Amygdala (tissue), 56 donors: ENCODE data around the gene DPYSL3.

Experiments used
- DNase-seq, 56 donors: peaks; one replicate each; lab custom pipeline; 2025; lab: John Stamatoyannopoulos, UW

The DPYSL3 gene

GRCh38 chr5:147509710-147510651 lies at the start of gene DPYSL3:
Gene DPYSL3 (minus strand): TSS chr5:147510068. CDS start chr5:147509858, 210 bp downstream.
- peak in 48 of 56 donors; percentile 6 to 75 (median 36) for DNase-seq

- DNase-seq, result peak in 13 of 56 donors; percentile 1 to 63 (median 7)
Observed at GRCh38 chr5:147558826-147559225, 49.0 kb upstream of the DPYSL3 start.

GRCh38 chr5:147557876-147558745 lies 48.2 kb upstream of the DPYSL3 start:
- DNase-seq, result no peak

- DNase-seq, result no peak
Observed at GRCh38 chr5:147555176-147555575, 45.3 kb upstream of the DPYSL3 start.

DNA sequence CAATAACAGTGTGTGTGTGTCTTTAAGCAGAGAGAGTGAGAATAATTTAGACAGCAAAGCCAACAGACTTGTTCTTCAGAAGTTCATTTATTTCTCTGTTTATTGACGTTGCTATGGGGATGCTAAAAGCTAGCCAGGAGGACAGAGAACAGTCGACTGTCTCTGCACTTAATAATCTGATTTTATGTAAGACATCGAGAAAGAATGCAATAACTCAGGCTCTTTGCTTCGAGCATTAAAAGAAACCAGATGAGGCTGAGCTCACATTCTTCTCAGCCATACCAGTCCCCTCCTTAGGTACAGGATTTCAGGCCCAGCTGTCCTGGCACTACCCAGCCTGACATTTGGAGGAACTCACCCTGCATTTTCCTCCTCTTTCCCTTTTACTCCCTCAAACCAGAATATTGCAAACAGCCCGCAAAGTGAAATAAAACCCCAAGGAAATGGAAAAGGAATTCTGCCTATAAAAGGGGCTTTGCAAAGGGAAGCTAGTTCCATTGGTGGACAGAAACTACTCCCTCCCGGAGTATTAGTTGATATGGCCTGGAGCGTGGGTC lies 44.5 kb upstream of the DPYSL3 start:
- peak in 1 of 56 donors; percentile 4 for DNase-seq

- DNase-seq, result peak in 2 of 56 donors; percentile 3 to 18
Observed at GRCh38 chr5:147553817-147554216, 43.9 kb upstream of the DPYSL3 start.

GRCh38 chr5:147552897-147553296 lies 43.0 kb upstream of the DPYSL3 start:
- no peak for DNase-seq

DNA sequence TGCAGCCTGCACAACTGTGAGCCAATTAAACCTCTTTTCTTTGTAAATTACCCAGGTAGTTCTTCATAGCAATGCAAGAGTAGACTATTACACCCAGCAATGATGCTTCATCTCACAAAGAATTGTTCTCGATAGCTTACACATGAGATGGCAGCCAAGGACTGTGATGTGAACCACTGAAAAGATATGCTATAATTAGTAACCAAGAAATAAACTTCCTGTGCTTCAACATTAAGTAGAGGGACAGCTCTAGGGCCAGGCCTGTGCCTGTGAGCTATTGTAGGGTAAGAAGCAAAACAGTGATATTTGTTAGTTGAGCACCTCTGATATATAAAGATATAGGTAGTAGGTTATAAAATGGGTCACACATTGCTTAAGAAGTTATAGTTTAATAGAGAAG lies 41.8 kb upstream of the DPYSL3 start:
- no peak for DNase-seq

DNA sequence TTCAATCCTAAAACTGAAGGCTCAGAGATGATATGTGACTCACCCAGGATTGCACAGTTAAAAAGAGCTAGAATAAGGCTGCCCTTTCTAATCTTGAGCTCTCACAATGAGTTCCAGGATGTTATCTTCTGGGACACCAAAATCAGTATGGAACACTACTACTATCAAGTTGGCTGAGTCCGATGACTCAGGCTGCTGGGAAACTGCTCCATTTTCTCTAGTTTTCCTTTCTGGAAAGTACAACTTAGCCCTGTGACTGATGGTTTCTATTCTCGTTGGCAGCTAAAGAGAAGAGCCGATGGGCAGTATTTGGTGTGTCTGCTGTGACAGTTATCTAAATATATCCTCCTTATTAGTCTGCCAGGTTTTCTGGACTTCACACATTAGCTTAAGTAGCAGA lies 37.9 kb upstream of the DPYSL3 start:
- peak in 1 of 56 donors; percentile 6 for DNase-seq

- no peak for DNase-seq
Observed at GRCh38 chr5:147544556-147544955, 34.7 kb upstream of the DPYSL3 start.

GRCh38 chr5:147539053-147539452 lies 29.2 kb upstream of the DPYSL3 start:
- no peak for DNase-seq

DNA sequence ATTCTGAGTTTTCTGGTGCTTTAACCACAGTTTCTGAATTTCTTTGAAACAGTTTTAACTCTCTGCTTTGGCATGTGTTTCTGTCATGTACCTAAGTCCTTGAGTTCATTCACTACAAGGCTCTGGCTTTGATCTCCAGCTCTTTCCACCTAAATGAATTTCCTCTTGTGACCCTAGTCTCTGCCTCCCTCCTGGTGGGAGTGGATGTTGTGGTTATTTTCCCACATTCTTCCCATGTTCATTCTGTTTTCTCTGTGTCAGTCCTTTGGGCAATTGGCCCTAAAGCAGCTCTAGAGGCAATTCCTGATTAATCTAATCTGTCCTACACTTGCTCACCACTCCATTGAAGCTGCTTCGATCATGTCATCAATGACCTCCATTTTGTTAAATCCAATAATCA lies 28.4 kb upstream of the DPYSL3 start:
- DNase-seq, result no peak

DNA sequence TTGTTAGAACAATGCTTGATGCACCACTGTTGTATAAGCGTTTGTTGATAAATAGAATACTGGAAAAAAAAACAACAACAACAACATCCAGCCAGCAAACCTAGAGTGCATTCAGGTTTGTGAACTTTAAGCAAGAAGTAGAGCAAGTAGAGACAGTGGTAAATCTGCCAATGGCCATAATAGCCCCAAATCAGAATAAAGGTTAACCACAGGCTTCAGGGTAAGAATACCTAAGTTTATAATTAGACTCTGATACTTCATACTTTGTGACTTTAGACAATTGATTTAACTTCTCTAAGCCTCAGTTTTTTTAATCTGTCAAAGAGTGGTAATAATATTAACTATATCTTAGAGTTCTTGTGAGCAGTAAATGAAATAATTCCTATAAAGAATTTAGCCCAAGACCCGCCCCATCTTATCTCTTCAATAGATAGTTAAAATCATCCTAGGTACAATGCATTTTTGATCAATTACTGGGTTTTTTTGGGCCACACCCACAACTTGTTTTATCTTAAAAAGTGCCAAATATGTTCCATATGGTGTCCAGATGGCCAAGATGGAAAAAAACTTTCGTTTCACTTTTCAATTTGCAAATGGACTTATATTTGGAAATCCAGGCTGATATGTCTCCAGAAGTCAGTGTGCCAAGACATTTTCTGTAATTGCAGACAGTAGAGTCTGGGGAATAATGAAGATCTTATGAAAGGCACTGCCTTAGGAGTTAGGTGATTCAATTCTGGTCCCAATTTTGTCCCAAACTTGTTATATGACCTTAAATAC lies 24.5 kb upstream of the DPYSL3 start:
- no peak for DNase-seq

DNA sequence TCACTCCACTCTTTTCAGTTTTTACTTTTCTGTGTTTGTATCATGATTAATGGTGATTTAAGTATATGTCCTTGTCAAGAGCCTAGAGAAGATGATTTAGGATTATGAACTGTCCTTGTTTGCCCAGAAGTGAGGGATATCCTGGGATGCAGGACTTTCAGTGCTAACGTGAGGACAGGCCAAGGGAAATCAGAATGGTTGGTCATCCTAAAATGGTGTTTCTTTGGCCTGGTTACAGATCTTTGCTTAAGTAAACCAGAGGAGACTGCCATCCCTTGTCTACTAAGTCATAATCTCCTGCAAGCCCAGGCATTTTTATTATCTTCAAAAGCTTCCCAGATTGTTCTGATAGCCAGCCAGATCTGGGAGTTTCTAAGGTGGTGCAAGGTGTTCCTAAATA lies 22.3 kb upstream of the DPYSL3 start:
- no peak for DNase-seq

DNA sequence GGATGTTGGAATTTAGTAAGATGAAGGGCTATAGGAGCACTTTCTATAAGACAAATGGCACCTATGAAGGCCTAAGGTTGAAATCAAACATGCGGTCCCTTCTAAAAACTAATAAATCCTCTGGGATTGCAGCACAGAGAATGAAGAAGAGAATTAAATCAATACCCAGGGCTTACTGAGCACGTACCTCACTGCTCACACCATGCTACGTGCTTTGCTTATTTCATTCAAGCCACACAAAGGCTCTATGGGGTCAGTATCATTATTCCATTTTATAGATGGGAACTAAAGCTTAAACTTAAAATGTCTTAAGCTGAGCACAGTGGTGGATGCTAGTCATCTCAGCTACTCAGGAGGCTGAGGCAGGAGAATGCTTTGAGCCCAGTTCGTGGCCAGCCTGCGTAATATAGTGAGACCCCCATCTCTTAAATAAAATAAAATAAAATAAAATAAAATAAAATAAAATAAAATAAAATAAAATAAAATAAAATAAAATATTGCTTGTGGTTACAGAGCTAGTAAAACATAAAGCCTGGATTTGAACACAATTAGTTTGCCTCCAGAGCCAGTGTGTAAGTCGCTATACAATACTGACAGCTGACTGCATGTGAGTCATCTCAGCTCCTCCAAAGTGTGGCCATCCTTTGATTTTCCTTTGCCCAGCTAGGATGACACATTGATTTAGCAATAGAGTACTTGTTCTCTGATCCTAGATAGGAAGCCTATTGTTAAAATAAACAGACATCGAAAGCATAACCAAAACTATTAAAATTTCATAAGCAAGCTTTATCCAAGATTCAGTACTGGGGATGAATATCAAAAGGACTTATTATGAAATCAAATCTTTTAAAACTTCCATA lies 20.9 kb upstream of the DPYSL3 start:
- peak in 3 of 56 donors; percentile 11 to 31 (median 16) for DNase-seq

DNA sequence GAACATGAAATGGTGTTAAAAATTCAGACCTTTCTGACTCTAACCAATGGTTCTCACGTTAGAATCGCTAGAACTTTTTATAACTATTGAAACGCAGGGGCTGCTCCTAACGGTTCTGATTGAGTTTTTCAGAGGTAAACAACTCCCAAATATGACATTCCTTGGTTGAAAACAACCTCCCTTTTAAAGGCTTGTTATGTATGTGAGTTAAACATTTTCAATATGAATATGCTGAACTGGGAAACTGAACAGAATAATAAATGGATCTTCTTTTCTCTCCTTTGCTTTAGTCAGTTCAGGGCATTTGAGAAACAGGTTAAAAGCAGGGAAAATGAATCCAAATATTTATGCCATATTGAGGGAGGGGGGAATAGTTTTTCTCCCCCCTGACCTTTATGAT lies 13.2 kb upstream of the DPYSL3 start:
- no peak for DNase-seq

DNA sequence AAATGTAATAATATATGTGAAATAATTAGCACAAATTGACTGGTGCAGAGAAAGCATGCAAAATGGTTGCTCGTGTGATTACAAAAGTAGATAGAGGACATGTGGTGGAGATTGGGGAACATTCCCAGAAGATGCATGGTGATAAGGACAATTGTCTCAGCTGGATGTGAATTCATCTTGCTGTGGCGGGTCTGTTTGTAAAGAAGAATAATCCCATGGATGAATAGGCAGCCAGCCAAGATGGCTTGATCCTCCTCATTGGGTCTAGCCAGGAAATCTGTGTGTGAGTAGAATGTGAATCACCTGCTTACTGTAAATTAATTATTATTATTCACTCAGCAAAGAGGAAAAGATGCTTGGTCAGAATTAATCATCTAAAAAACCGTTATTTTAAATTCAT lies 12.6 kb upstream of the DPYSL3 start:
- DNase-seq, result no peak

GRCh38 chr5:147520450-147520849 lies 10.6 kb upstream of the DPYSL3 start:
- DNase-seq, result no peak

GRCh38 chr5:147519380-147519779 lies 9.5 kb upstream of the DPYSL3 start:
- DNase-seq, result no peak
